Adrenal gland (tissue), 5 donors: ENCODE data around the gene ACTL6B.

Experiments
- POLR2A ChIP-seq, 2 donors: fragments of 450-650 bp; IDR thresholded peaks; one replicate each; pipeline ENCODE4 v1.6.1; 2017; ENCODE audit warnings: antibody characterized with exemption in 2 of 2, mild to moderate bottlenecking in 2 of 2, moderate library complexity in 1 of 2
- TF ChIP-seq, protein P1 (sequence below), 6 experiments: fragments of 450-650 bp in 4 of 6; fragments of 200-600 bp in 2 of 6; sonication (generic) in 1 of 6; IDR thresholded peaks; 1 replicate in 5 of 6; 2 replicates in 1 of 6; pipeline versions ENCODE4 v1.5.1 to v1.8.0; 2016 to 2021; ENCODE audit warnings: antibody characterized with exemption in 6 of 6, mild to moderate bottlenecking in 2 of 6, moderate library complexity in 1 of 6
- donor health status: DM: no; HTN: no; CAD: no.

DNA sequence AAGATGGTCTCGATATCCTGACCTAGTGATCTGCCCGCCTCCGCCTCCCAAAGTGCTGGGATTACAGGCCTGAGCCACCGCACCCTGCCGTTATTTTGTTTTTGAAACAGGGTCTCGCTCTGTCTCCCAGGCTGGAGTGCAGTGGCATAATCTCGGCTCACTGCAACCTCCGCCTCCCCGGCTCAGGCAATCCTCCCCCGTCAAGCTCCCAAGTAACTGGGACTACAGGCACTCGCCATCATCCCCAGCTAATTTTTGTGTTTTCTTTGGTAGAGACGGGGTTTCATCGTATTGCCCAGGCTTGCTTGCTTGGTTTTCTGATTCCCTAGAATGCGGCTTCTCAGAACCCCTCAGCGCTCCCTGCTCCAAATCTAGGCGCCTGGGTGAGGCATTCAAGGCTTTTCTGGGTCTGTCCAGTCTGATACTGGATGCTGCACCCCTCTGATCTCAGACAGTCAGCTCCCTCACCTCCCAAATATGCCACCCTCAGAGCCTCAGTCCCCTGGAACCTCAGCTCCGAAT lies 16.2 kb downstream of the ACTL6B start:
- TF ChIP-seq, protein P1, sequence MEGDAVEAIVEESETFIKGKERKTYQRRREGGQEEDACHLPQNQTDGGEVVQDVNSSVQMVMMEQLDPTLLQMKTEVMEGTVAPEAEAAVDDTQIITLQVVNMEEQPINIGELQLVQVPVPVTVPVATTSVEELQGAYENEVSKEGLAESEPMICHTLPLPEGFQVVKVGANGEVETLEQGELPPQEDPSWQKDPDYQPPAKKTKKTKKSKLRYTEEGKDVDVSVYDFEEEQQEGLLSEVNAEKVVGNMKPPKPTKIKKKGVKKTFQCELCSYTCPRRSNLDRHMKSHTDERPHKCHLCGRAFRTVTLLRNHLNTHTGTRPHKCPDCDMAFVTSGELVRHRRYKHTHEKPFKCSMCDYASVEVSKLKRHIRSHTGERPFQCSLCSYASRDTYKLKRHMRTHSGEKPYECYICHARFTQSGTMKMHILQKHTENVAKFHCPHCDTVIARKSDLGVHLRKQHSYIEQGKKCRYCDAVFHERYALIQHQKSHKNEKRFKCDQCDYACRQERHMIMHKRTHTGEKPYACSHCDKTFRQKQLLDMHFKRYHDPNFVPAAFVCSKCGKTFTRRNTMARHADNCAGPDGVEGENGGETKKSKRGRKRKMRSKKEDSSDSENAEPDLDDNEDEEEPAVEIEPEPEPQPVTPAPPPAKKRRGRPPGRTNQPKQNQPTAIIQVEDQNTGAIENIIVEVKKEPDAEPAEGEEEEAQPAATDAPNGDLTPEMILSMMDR (IDR thresholded peaks at IDR 0.05), result no peak
- TF ChIP-seq POLR2A (IDR thresholded peaks at IDR 0.05), result no peak
